K562 (cell line): ENCODE data around the gene AKAP7. TPM values are rescaled to one million over a fixed set of nuclear protein-coding genes. Genes with fewer than 3 reads are reported as not detected.

ENCODE experiments used
- ATAC-seq: fragments of 200-7000 bp; cut with Tn5 transposase; 3 replicates; pipeline ENCODE4 v1.9.1; 2020; ENCODE audit warnings: moderate library complexity
- BruUV-seq: library from RNA; stranded (reverse); fragments of 400-500 nt; replicated peaks from 2 replicates; lab custom pipeline; 2021; lab: Mats Ljungman, UMichigan
- CTCF ChIA-PET: fragments of 300-600 bp; formaldehyde crosslinking; extraction: SDS; loops from one replicate; lab custom pipeline; 2021; ENCODE audit warnings: low intra/inter-chr PET ratio; lab: Yijun Ruan, JAX
- POLR2A ChIA-PET: fragments of 300-600, 350-650 bp; sonication (Branson Sonifier 250); formaldehyde crosslinking; extraction: SDS; loops from one replicate; lab custom pipeline; 2021; ENCODE audit warnings: antibody characterized with exemption, inconsistent platforms; lab: Yijun Ruan, JAX
- DNase-seq, 4 experiments: peaks; one replicate each; pipeline versions ENCODE4 v3.0.0 to v3.0.0-alpha.2; 2011 to 2018; ENCODE audit warnings: low spot score in 3 of 4, mixed read lengths in 3 of 4; ENCODE audit errors: extremely low read depth in 1 of 4
- FAIRE-seq: peaks from 2 replicates; lab custom pipeline; 2011; peaks lifted over from hg19 to GRCh38; lab: Jason Lieb, UNC
- H2AFZ ChIP-seq: 2 replicates; pipeline ENCODE4 v1.6.0; 2011; ENCODE audit warnings: low read depth, low read length, control low read depth, inconsistent platforms
- H3K27ac ChIP-seq: fragments of 200-600 bp; 3 replicates; pipeline ENCODE4 v1.8.0; 2011; ENCODE audit warnings: low read depth, mild to moderate bottlenecking, control low read depth, inconsistent platforms, low read length, moderate library complexity, mixed read lengths; ENCODE audit errors: extremely low read depth
- H3K27me3 ChIP-seq, 2 experiments: fragments of 300-600 bp in 1 of 2; 2 replicates in 1 of 2; 3 replicates in 1 of 2; pipeline versions ENCODE4 v1.6.0 to v1.8.0; 2011; ENCODE audit warnings: inconsistent platforms in 2 of 2, low read length in 2 of 2, mild to moderate bottlenecking in 1 of 2, mixed read lengths in 1 of 2, moderate library complexity in 1 of 2; ENCODE audit not compliant: control insufficient read depth in 2 of 2, insufficient read depth in 2 of 2
- H3K36me3 ChIP-seq: fragments of 300-600 bp; 3 replicates; pipeline ENCODE4 v1.8.0; 2011; ENCODE audit warnings: mild to moderate bottlenecking, low read length, inconsistent platforms; ENCODE audit not compliant: control insufficient read depth, insufficient read depth
- H3K4me1 ChIP-seq, 2 experiments: fragments of 200-600 bp in 1 of 2; replicated peaks in 1 of 2; 2 replicates in 1 of 2; 3 replicates in 1 of 2; pipeline versions ENCODE4 v1.5.1 to v1.8.0; 2011; ENCODE audit warnings: inconsistent platforms in 2 of 2, low read length in 2 of 2, mild to moderate bottlenecking in 1 of 2, mixed read lengths in 1 of 2, moderate library complexity in 1 of 2; ENCODE audit not compliant: control insufficient read depth in 2 of 2, insufficient read depth in 2 of 2
- H3K4me2 ChIP-seq: 2 replicates; pipeline ENCODE4 v1.6.1; 2011; ENCODE audit warnings: low read length, control low read depth, inconsistent platforms, mixed read lengths; ENCODE audit not compliant: insufficient read depth
- H3K4me3 ChIP-seq: fragments of 200-600 bp; sonication (generic), shearing (Covaris generic); 2 replicates; pipeline ENCODE4 v1.5.1; 2016; ENCODE audit warnings: control low read depth, inconsistent platforms
- H3K79me2 ChIP-seq: fragments of 200-600 bp; 3 replicates; pipeline ENCODE4 v1.8.0; 2011; ENCODE audit warnings: low read length, inconsistent platforms; ENCODE audit not compliant: control insufficient read depth, insufficient read depth
- H3K9ac ChIP-seq, 2 experiments: 2 replicates each; pipeline versions ENCODE4 v1.6.0 to v1.6.1; 2011; ENCODE audit warnings: low read depth in 2 of 2, low read length in 2 of 2, control low read depth in 1 of 2, inconsistent platforms in 1 of 2, mild to moderate bottlenecking in 1 of 2, mixed read lengths in 1 of 2; ENCODE audit not compliant: insufficient read depth in 1 of 2
- H3K9me1 ChIP-seq: one replicate; pipeline ENCODE4 v1.6.0; 2011; ENCODE audit warnings: inconsistent platforms, mild to moderate bottlenecking, low read length, moderate library complexity; ENCODE audit not compliant: control insufficient read depth, insufficient read depth
- H3K9me3 ChIP-seq: replicated peaks from 2 replicates; pipeline ENCODE4 v1.5.1; 2011; ENCODE audit warnings: low read depth, low read length, inconsistent platforms; ENCODE audit not compliant: control insufficient read depth, insufficient read depth
- H4K20me1 ChIP-seq: replicated peaks from 2 replicates; pipeline ENCODE4 v1.6.1; 2011; ENCODE audit warnings: low read length, inconsistent platforms, mixed read lengths; ENCODE audit not compliant: control insufficient read depth, insufficient read depth
- EP300 ChIP-seq: IDR thresholded peaks from 2 replicates; pipeline ENCODE4 v1.6.1; 2012; ENCODE audit warnings: low read length, improper control_type of control experiment
- MAFG ChIP-seq: fragments of 450-650 bp; conservative IDR thresholded peaks from 2 replicates; pipeline ENCODE4 v1.6.1; 2016; ENCODE audit warnings: missing genetic modification characterization, missing compliant biosample characterization
- UBTF ChIP-seq, 2 experiments: IDR thresholded peaks; 2 replicates each; pipeline ENCODE4 v1.6.1; 2012; ENCODE audit warnings: improper control_type of control experiment in 2 of 2, low read depth in 2 of 2, low read length in 2 of 2, borderline replicate concordance in 1 of 2
- WGBS: fragments of 100-300 bp; shearing (Covaris generic); methylation state at CpG from one replicate; pipeline ENCODE4 v1.1.6; 2016; ENCODE audit warnings: low coverage, mixed read lengths; ENCODE audit not compliant: insufficient coverage; ENCODE audit errors: missing lambda C conversion rate; 5-methylcytosine and 5-hydroxymethylcytosine counted together
- in situ Hi-C: fragments of 300-500 bp; cut with MboI; formaldehyde crosslinking; loops from 4 replicates; pipeline ENCODE4 v1.15.0; 2018; ENCODE audit warnings: inconsistent platforms, mixed read lengths
- intact Hi-C: fragments of 100-400 bp; cut with micrococcal nuclease; formaldehyde crosslinking; loops from 2 replicates; pipeline ENCODE4 v1.14.2; 2022
- polyA plus RNA-seq, 8 experiments: library from polyadenylated mRNA; depleted of rRNA in 4 of 8; stranded (reverse) in 5 of 8; unstranded in 3 of 8; fragments of >200 nt; fragmentation: Nextera tagmentation in 2 of 8; fragmentation: Illumina TruSeq in 1 of 8; extraction: Ambion mirVana in 2 of 8; extraction: Trizol in 1 of 8; gene quantifications; 2 replicates each; pipeline versions ENCODE4 v1.2.1 to v1.2.3, GENCODE V29; 2011 to 2014; ENCODE audit warnings: inconsistent platforms in 1 of 8, missing spikeins in 1 of 8
- total RNA-seq, 7 experiments: library from RNA; depleted of rRNA in 6 of 7; stranded (reverse); fragments of >200 nt in 6 of 7; fragmentation: Illumina TruSeq in 2 of 7; extraction: Trizol in 2 of 7; gene quantifications; 2 replicates each; pipeline versions ENCODE4 v1.2.1 to v1.2.3, GENCODE V29; 2011 to 2021; ENCODE audit warnings: low replicate concordance in 1 of 7

AKAP7 gene
- total and polyA plus RNA-seq, 9 of the 15 experiments (the other 6 are each of a cell fraction or from before 2014, with no cell fraction given): 0.82 to 2.6 (median 1.6) TPM

DNA sequence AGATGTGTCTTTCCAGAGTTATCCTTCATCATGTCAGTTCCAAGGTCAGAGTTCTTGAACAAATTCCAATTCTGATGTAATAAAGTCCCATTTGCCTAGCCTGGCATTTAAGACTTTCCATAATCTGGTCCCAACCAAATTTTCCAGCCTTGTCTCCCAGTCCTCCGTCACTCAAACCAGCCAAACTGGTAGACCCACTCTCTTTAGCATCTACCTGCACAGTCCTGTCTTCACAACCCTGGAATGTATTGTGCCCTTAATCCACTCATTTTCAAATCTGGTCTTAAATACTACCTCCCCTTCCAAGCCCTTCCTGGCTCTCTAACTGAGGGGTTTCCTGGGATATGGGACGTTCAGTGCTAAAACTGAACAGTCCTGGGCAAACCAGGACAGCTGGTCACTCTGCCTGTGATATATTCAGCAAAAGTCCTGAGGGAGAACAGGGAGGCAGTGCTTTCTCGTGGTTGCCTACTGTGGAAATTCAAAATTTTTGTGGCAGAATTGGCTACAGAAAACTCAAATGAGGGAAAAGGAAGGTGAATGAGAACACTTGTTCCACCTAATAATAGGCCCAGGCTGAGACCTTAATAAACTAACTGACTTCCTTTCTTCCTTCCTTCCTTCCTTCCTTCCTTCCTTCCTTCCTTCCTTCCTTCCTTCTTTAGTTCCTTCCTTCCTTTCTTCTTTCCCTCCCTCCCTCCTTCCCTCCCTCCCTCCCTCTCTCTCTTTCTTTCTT lies 10.8 kb upstream of the AKAP7 start (continued):
- TF ChIP-seq UBTF (IDR thresholded peaks at IDR 0.05; ENCODE audit: borderline replicate concordance in 1 of 2, low read depth in 2 of 2, low read length in 2 of 2): no peak

GRCh38 chr6:131125431-131125830 lies 9.8 kb upstream of the AKAP7 start:
- 0 out of 2 replicates have a peak, but pooled peaks have one; percentile 15 for TF ChIP-seq MAFG
- no peak for TF ChIP-seq EP300
- ChIA-PET CTCF (no interaction called here), POLR2A (no interaction called here)
- Histone ChIP-seq H3K27me3 (no peaks in the 10 kb centered on the region), H3K4me1 (no peaks in the 10 kb centered on the region), H3K27ac (no peak overlapping the region), H3K4me3 (no peak overlapping the region), H2AFZ (no peak overlapping the region), H3K9ac (no peak overlapping the region), H4K20me1 (no peaks in the 10 kb centered on the region), H3K79me2 (no peaks in the 10 kb centered on the region), H3K9me1 (no peaks in the 10 kb centered on the region), H3K4me2 (no peak overlapping the region), H3K36me3 (no peaks in the 10 kb centered on the region), H3K9me3 (no peaks in the 10 kb centered on the region)
- DNase-seq: no peak
- in situ Hi-C loops (no loop called here), intact Hi-C loops (no loop called here)
- 0% methylated on average over 1 of the region's 1 CpG for WGBS
- no peak for FAIRE-seq
- no peak for ATAC-seq
- no TSS peak for BruUV-seq
